ENCODE results near the gene PPFIBP2. TPM values are rescaled to one million over a fixed set of nuclear protein-coding genes. Genes with fewer than 3 reads are reported as not detected.

Gene PPFIBP2
- 10 to 100 TPM; 28.1 to 61.1 (median 49.4) TPM for total RNA-seq

- peaks cover 17 to 49% (median 20%) of the 10 kb centered on the region in 3 donors for H3K4me1 ChIP-seq
- no peak for DNase-seq
- H3K27me3 ChIP-seq, result no peaks in the 10 kb centered on the region
- H3K9me3 ChIP-seq, result no peaks in the 10 kb centered on the region
- peak within 1 kb of the TSS; percentile 66 to 85 (median 78) for H3K4me3 ChIP-seq
- intact Hi-C loops (cut with DNase I), result no loop called here
- H3K27ac ChIP-seq, result peak within 1 kb of the TSS; percentile 93 to 97 (median 94)
- TF ChIP-seq POLR2A (IDR thresholded peaks at IDR 0.05) (peak in 2 of 4 donors; percentile 16 to 70), CTCF (IDR thresholded peaks at IDR 0.05) (peak; percentile 55 to 82 (median 62))
- WGBS, 2 donors, result 0% methylated on average over 1 to 13 of the region's 79 CpGs
- H3K36me3 ChIP-seq, result no peaks in the 10 kb centered on the region
Observed at GRCh38 chr11:7513234-7514098, at the start of gene PPFIBP2. PPFIBP2 (plus strand) TSS chr11:7513999; CDS start chr11:7549476, 35,477 bp downstream.

DNA sequence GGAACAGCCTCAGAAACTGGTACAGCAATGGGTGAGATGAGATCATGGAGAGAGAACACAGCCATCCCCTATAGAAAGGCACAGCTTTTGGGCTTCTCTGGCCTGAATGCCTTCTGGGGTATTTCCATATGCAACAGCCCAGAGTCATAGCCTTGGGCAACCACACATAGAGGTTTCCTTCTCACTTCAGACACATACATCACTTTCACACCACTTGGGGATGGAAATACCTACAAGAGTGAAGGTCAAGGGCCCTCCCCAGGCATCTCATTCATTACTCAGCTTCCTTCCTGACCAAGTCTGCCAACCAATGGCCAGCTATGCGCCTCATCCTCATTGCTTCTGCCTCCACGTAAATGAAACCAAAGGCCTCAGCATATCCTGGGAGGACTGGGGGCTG lies 46.1 kb upstream of the PPFIBP2 start:
- no peaks in the 10 kb centered on the region for H3K9me3 ChIP-seq
- DNase-seq, result no peak
- no peaks in the 10 kb centered on the region for H3K27me3 ChIP-seq
- no peaks in the 10 kb centered on the region for H3K36me3 ChIP-seq
- no peak overlapping the region for H3K27ac ChIP-seq
- H3K4me1 ChIP-seq, result no peaks in the 10 kb centered on the region
- intact Hi-C loops (cut with DNase I), result no loop called here
- TF ChIP-seq POLR2A (IDR thresholded peaks at IDR 0.05) (no peak), CTCF (IDR thresholded peaks at IDR 0.05) (no peak)
- H3K4me3 ChIP-seq, result no peak overlapping the region
- WGBS, 2 donors, result 51 to 74% methylated on average over 2 of the region's 2 CpGs

DNA sequence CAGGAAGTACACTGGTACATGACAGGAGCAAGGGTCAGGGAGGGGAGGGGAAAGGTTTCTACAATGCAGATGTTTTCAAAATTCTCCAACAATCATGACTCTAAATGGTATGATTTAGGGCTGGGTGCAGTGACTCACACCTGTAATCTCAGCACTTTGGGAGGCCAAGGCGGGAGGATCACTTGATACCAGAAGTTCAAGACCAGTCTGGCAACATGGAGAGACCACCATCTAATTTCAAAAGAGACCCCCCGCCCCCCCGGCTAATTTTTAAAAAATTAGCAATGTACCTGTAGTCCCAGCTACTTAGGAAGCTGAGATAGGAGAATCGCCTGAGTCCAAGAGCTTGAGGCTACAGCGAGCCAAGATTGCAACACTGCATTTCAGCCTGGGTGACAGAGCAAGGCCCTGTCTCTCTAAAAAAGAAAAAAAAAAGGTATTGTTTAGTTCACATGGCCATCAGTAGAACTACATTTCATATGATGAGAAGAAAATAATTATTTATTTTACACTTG lies 44.4 kb upstream of the PPFIBP2 start:
- H3K9me3 ChIP-seq, result no peaks in the 10 kb centered on the region
- no peaks in the 10 kb centered on the region for H3K27me3 ChIP-seq
- DNase-seq, result no peak
- H3K36me3 ChIP-seq, result no peaks in the 10 kb centered on the region
- TF ChIP-seq POLR2A (IDR thresholded peaks at IDR 0.05), result no peak
- TF ChIP-seq CTCF (IDR thresholded peaks at IDR 0.05), result no peak
- H3K4me1 ChIP-seq, result no peaks in the 10 kb centered on the region
- intact Hi-C loops (cut with DNase I), result no loop called here
- no peak overlapping the region for H3K27ac ChIP-seq
- no peak overlapping the region for H3K4me3 ChIP-seq
- 88 to 89% methylated on average over 5 of the region's 5 CpGs for WGBS, 2 donors

DNA sequence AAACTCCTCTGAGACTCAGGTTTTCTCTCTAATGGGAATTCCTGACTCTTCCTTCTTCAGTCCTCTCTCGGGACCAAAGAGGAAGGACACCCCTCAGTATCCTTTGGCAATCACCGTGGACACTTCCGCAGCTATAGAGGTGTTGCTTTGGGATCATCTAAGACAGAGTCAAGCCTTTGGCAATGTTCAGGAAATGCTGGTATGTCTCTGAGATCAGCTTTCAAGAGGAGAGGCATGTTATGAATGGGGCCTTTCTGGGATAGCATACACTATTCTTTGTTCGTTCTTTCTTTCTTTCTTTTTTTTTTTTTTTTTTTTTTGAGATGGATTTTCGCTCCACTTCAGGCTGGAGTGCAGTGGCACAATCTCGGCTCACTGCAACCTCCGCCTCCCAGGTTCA lies 42.7 kb upstream of the PPFIBP2 start:
- DNase-seq, result no peak
- intact Hi-C loops (cut with DNase I), result no loop called here
- no peak for TF ChIP-seq POLR2A (IDR thresholded peaks at IDR 0.05)
- TF ChIP-seq CTCF (IDR thresholded peaks at IDR 0.05), result no peak
- Histone ChIP-seq H3K4me1 (no peaks in the 10 kb centered on the region), H3K27ac (no peak overlapping the region), H3K9me3 (no peaks in the 10 kb centered on the region), H3K4me3 (no peak overlapping the region), H3K36me3 (no peaks in the 10 kb centered on the region), H3K27me3 (no peaks in the 10 kb centered on the region)
- WGBS, 2 donors, result 94 to 96% methylated on average over 4 to 5 of the region's 7 CpGs

- Histone ChIP-seq H3K27ac (no peak overlapping the region), H3K9me3 (no peaks in the 10 kb centered on the region), H3K27me3 (no peaks in the 10 kb centered on the region), H3K4me1 (no peaks in the 10 kb centered on the region), H3K36me3 (no peaks in the 10 kb centered on the region), H3K4me3 (no peak overlapping the region)
- DNase-seq, result no peak
- TF ChIP-seq CTCF (IDR thresholded peaks at IDR 0.05) (no peak), POLR2A (IDR thresholded peaks at IDR 0.05) (no peak)
- no CpG with 5 or more reads among the region's 1 CpG for WGBS, 2 donors
- intact Hi-C loops (cut with DNase I), result no loop called here
Observed at GRCh38 chr11:7473717-7474116, 40.1 kb upstream of the PPFIBP2 start.

Data from esophagus squamous epithelium (tissue), 5 donors.